GM12864 (cell line): ENCODE measurements around the gene POT1.

Experiments used
- DNase-seq: peaks from one replicate; pipeline ENCODE4 v3.0.0-alpha.2; 2011; ENCODE audit warnings: low read depth
- H3K4me3 ChIP-seq: 2 replicates; pipeline ENCODE4 v1.5.1; 2011; ENCODE audit warnings: mild to moderate bottlenecking, low read depth, low read length, control low read depth
- TF ChIP-seq, protein P1 (sequence below): IDR thresholded peaks from 2 replicates; pipeline ENCODE4 v1.5.1; 2011; ENCODE audit warnings: low read depth, mild to moderate bottlenecking, moderate library complexity, low read length, control low read depth, inconsistent platforms; ENCODE audit errors: missing control alignments

POT1 gene

DNA sequence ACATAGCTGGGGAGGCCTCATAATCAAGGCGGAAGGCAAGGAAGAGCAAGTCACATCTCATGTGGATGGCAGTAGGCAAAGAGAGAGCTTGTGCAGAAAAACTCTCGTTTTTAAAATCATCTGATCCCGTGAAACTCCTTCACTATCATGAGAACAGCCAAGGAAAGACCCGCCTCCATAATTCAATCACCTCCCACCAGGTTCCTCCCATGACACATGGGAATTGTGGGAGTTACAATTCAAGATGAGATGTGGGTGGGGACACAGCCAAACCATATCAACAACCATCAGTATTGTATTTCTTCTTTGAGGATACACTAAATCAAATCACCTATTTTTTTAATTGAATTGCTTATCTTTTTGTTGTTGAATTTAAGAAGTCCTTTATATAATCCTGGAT lies 16.7 kb downstream of the POT1 start:
- TF ChIP-seq, protein P1, sequence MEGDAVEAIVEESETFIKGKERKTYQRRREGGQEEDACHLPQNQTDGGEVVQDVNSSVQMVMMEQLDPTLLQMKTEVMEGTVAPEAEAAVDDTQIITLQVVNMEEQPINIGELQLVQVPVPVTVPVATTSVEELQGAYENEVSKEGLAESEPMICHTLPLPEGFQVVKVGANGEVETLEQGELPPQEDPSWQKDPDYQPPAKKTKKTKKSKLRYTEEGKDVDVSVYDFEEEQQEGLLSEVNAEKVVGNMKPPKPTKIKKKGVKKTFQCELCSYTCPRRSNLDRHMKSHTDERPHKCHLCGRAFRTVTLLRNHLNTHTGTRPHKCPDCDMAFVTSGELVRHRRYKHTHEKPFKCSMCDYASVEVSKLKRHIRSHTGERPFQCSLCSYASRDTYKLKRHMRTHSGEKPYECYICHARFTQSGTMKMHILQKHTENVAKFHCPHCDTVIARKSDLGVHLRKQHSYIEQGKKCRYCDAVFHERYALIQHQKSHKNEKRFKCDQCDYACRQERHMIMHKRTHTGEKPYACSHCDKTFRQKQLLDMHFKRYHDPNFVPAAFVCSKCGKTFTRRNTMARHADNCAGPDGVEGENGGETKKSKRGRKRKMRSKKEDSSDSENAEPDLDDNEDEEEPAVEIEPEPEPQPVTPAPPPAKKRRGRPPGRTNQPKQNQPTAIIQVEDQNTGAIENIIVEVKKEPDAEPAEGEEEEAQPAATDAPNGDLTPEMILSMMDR, result no peak
- DNase-seq, result no peak

DNA sequence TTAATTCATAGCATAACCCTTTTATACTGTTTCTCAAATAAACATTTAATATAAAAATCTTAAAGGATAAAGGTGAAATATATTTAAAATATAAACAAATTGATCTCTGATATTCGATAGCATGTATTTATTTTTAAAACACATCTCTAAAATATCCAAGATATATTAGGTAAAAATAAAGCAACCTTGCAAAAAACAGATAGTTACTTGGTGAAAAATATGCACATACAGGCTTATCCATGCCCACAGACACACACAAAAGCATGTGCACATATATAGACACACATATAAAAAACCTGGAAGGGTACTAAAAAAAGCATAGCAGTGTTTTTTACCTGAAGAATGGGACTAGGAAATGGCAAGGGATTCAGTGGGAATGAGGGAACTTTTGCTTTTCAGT lies 19.8 kb downstream of the POT1 start:
- TF ChIP-seq, protein P1, result no peak

More for the DNA sequence above, 16.7 kb downstream of the POT1 start:
- H3K4me3 ChIP-seq, result no peak overlapping the region

DNA sequence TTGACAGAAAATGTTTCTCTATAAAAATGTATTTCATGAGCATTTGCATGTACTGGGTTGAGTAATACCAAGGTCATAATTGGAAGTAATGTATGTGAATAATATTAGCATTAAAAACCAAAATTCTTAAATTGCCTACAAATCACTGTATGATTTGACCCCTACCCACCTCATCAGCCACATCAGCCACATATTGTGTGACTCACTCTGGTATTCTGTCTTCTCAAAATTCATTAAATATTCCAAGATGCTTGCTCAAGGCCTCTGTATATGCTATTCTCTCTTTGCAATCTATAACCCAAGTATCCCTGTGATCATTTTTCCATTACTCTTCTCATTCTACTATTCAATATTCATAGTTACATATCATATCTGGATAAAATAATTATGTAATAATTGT lies 21.4 kb downstream of the POT1 start:
- no peak for DNase-seq
- TF ChIP-seq, protein P1, result no peak
- H3K4me3 ChIP-seq, result no peak overlapping the region

More for the DNA sequence above, 19.8 kb downstream of the POT1 start:
- H3K4me3 ChIP-seq, result no peak overlapping the region
- DNase-seq, result no peak

DNA sequence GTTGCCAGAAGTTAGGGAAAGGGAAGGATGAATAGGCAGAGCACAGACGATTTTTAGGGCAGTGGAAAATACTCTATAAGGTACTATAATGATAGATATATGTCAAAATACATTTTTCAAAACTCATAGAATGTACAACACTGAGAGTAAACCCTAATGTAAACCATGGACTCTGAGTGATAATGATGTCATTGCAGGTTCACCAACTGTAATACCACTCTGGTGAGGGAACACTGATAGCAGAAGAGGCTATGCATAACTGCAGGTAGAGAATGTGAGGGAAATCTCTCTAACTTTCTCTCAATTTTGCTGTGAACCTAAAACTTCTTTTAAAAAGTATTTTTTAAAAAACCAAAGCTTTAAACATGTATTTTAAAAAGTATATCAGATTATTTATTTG lies 22.1 kb downstream of the POT1 start:
- TF ChIP-seq, protein P1, result no peak
- DNase-seq, result no peak
- H3K4me3 ChIP-seq, result no peak overlapping the region

DNA sequence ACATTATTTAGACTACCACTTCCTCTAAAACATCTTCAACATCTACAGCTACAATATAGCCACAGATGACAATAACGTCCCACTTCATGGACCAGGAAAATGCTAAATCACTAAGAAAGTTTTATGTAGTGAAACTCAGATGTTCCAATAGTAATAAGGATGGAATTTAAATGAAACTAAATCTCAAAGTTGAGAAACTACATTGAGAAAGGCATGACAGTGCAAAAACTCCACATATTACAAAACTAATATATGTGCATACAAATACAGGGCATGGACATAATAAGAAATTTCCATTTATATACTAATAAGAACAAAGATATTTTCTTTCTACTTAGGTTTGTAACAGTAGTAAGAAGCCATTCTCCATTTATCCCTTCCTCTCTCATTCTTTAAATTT lies 31.1 kb downstream of the POT1 start:
- TF ChIP-seq, protein P1, result no peak
- H3K4me3 ChIP-seq, result no peak overlapping the region
- no peak for DNase-seq

DNA sequence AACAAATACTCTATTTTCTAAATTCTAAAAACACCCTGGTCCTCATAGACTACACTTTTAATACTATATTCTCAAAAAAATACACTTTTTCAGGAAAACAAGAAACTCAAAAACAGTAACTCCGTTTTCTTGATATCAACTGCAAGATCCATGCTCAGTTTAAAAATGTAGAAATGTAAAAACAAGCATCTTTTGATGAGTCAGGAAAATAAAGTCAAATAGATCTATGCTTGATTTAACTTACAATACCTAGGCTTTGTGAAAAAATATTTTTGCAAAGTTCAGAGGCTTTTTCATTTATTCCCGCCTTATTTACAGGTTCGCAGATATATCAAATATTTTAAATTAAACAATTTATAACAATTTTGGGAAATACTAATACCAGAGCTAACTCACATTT lies 33.6 kb downstream of the POT1 start:
- TF ChIP-seq, protein P1, result no peak

DNA sequence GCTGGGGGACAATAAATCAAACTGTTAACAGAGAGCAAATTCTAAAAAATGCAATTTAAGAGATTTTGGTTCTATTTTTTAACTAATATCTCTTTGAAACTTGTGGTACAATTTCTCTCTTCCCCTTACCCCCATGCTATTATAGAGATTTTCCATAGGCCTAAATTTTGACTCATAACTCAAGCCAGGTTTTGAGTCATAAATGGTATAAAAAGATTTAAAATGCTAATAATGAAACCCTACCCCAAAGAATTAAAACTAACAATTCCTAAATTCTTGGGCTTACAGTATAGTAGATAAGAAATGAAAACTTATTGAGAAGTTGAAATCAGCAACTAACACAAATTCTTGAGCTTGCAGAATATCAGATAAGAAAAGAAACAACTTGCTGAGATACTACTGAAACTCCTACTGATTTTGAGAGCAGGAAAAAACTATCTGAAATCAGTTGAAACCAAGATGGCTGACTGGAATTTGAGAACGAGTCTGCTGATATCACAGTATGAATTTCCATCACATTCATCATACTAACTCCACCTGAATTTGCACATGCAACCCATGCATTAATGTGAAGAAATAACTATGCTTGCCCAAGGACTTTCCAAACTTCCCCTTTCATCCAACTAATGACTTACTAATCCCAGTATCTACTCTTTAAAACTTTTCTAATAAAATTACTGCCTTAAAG lies 36.3 kb downstream of the POT1 start:
- no peak for DNase-seq
- no peak overlapping the region for H3K4me3 ChIP-seq
- TF ChIP-seq, protein P1, result no peak

More for the DNA sequence above, 33.6 kb downstream of the POT1 start:
- DNase-seq, result no peak
- H3K4me3 ChIP-seq, result no peak overlapping the region
